22Rv1 (cell line): ENCODE data around the gene GALK2.

Experiments used
- H3K27ac ChIP-seq: fragments of 450-650 bp; 2 replicates; pipeline ENCODE4 v1.5.1; 2017
- CTCF ChIP-seq: fragments of 450-650 bp; IDR thresholded peaks from 2 replicates; pipeline ENCODE4 v1.5.1; 2017; ENCODE audit warnings: mild to moderate bottlenecking
- ZFX ChIP-seq: fragments of 450-650 bp; IDR thresholded peaks from 2 replicates; pipeline ENCODE4 v1.6.1; 2017; ENCODE audit warnings: antibody characterized with exemption, borderline replicate concordance

Gene GALK2

GRCh38 chr15:49135342-49135857, 34.6 kb upstream of the GALK2 start:
- TF ChIP-seq CTCF (no peak), ZFX (no peak)
- H3K27ac ChIP-seq: no peak overlapping the region

- TF ChIP-seq CTCF (no peak), ZFX (no peak)
- no peak overlapping the region for H3K27ac ChIP-seq
These were observed 34.1 kb upstream of the GALK2 start for GRCh38 chr15:49135911-49136310.

- TF ChIP-seq ZFX: no peak
- TF ChIP-seq CTCF: no peak
- no peak overlapping the region for H3K27ac ChIP-seq
These were observed 32.2 kb upstream of the GALK2 start for GRCh38 chr15:49137861-49138260.

- no peak overlapping the region for H3K27ac ChIP-seq
These were observed 24.1 kb upstream of the GALK2 start for GRCh38 chr15:49145651-49146609.

DNA sequence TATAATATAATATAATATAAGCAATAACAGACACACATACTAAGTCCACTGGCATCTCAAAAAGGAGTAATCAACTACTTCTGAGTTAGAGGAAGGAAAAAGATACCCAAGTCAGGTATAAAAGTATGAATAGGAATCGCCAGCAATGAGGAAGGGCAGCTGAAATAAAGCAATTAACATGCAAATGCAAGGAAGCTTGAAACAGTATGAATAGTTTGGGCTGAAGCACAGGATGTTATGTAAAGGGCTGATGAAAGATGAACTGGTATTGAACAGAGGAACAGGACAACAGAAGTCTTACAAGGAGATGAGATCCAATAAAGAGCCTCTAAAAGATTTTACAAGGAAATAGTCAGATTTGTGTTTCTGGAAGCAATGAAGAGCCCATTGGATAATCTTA, 21.7 kb upstream of the GALK2 start:
- no peak for TF ChIP-seq CTCF
- TF ChIP-seq ZFX: no peak
- H3K27ac ChIP-seq: no peak overlapping the region

More at GRCh38 chr15:49145651-49146609, 24.1 kb upstream of the GALK2 start:
- peak; percentile 92 for TF ChIP-seq CTCF
- TF ChIP-seq ZFX: no peak

DNA sequence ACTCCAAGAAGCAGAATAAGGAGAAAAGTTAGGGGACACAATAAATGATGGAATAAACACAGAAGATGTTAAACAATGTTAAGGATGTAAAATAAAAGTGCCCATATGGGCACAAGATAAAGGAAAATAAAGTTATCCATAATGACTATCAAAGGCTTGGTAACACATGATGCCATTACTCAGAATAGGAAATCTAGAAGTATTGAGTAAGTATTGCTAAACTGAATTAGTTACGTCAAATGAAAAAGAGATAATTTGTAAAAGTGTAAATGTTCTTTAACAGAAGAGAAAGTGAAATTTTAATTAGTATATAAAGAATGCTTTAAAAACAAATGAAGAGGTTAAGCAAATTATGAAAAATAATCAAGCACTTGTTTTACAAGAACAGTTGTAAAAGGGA, 21.3 kb upstream of the GALK2 start:
- no peak for TF ChIP-seq CTCF
- no peak overlapping the region for H3K27ac ChIP-seq

DNA sequence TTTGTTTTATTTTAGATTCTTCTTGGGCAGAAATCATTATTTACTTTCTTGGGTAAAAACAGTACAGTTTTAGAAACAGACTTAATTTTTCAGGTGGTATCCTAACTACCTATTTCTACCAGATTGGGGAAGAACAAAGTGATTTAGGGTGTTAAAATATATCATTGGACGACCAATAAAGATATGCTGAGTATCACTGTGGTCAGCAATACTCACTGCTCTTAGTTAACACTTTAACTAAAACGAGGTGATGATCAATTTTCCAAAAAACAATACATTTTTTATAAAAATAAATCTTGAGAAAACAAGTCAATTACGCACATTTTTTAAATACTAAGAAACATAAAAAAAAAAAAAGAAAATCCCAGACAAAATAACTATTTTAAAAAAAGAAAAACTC, 18.2 kb upstream of the GALK2 start:
- TF ChIP-seq ZFX (no peak), CTCF (no peak)
- no peak overlapping the region for H3K27ac ChIP-seq
